ENCODE results near the gene NCOA1. TPM values are rescaled to one million over a fixed set of nuclear protein-coding genes. Genes with fewer than 3 reads are reported as not detected.

Gene NCOA1
- total RNA-seq, 1 experiment from 2014 or later: 15.4 TPM

DNA sequence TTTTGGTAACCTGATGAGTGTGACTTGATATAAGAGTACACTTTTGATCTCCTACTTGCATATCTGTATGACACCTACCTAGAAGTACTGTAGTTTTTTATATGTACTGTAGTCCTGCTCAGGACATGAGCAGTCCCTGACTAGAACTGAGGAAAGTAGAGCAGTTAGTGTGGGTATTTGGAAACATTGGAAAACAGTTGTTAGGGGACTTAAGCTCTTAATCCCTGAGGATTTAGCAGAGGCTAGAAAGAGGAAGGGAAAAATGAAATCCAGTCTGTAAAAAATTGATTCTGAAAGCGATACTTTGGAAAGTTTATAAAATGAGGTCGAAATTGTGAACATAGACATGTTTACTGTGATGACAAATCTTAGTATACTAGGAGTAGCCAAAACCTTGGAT is 125.6 kb downstream of the NCOA1 start:
- H3K27ac Mint-ChIP-seq (ENCODE audit: low read depth, unreplicated experiment): no peak overlapping the region
- no TSS peak for BruUV-seq (replicated peaks)
- DNase-seq (ENCODE audit: unreplicated experiment): no peak
- H3K36me3 Mint-ChIP-seq (ENCODE audit: insufficient read depth, unreplicated experiment): no peaks in the 10 kb centered on the region
- POLR2A ChIA-PET: interaction anchor here (0.7 kb wide), 1 partner anchor 48 kb away, joined by 3 read pairs; no protein-coding TSS in a partner anchor
- H3K4me3 Mint-ChIP-seq (ENCODE audit: unreplicated experiment): no peak overlapping the region
- TF ChIP-seq, protein P1, sequence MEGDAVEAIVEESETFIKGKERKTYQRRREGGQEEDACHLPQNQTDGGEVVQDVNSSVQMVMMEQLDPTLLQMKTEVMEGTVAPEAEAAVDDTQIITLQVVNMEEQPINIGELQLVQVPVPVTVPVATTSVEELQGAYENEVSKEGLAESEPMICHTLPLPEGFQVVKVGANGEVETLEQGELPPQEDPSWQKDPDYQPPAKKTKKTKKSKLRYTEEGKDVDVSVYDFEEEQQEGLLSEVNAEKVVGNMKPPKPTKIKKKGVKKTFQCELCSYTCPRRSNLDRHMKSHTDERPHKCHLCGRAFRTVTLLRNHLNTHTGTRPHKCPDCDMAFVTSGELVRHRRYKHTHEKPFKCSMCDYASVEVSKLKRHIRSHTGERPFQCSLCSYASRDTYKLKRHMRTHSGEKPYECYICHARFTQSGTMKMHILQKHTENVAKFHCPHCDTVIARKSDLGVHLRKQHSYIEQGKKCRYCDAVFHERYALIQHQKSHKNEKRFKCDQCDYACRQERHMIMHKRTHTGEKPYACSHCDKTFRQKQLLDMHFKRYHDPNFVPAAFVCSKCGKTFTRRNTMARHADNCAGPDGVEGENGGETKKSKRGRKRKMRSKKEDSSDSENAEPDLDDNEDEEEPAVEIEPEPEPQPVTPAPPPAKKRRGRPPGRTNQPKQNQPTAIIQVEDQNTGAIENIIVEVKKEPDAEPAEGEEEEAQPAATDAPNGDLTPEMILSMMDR (IDR thresholded peaks at IDR 0.05; ENCODE audit: unreplicated experiment): no peak
- no peaks in the 10 kb centered on the region for H3K9me3 Mint-ChIP-seq (ENCODE audit: unreplicated experiment)
- H3K27me3 Mint-ChIP-seq (ENCODE audit: insufficient read depth, unreplicated experiment): no peaks in the 10 kb centered on the region
- H3K4me1 Mint-ChIP-seq (ENCODE audit: insufficient read depth, unreplicated experiment): peaks cover 9% of the 10 kb centered on the region
- intact Hi-C loops (cut with micrococcal nuclease): loop anchor here (10.0 kb wide), 1 partner anchor 178 kb away; the partner anchor contains the start of genes CENPO and PTRHD1
- CTCF ChIA-PET: no interaction called here

DNA sequence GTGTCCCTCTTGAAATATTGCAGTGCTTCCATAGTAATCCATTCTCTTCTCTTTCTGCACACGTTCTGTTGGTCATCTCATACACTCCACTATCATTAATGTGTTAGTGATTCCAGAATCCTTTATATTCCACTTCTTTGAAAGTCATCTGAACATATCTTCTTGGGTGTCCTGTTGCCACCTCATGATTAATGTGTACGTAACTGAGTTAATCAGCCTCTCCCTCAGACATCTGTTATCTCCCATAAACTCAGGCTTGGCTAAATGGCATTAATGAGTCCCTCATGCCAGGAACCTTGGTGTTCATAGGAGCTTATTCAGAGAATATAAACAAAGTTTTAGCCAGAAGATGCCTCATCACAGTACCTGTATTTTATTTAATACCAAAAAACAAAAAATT is 126.4 kb downstream of the NCOA1 start:
- no TSS peak for BruUV-seq (replicated peaks)
- Mint-ChIP-seq H3K4me1 (ENCODE audit: insufficient read depth, unreplicated experiment) (peaks cover 13% of the 10 kb centered on the region), H3K4me3 (ENCODE audit: unreplicated experiment) (no peak overlapping the region), H3K9me3 (ENCODE audit: unreplicated experiment) (no peaks in the 10 kb centered on the region), H3K27me3 (ENCODE audit: insufficient read depth, unreplicated experiment) (no peaks in the 10 kb centered on the region), H3K27ac (ENCODE audit: low read depth, unreplicated experiment) (no peak overlapping the region), H3K36me3 (ENCODE audit: insufficient read depth, unreplicated experiment) (no peaks in the 10 kb centered on the region)
- POLR2A ChIA-PET: no interaction called here
- intact Hi-C loops (cut with micrococcal nuclease): loop anchor here (10.0 kb wide), 1 partner anchor 177 kb away; the partner anchor contains the start of genes CENPO and PTRHD1
- TF ChIP-seq, protein P1 (IDR thresholded peaks at IDR 0.05; ENCODE audit: unreplicated experiment): no peak
- DNase-seq (ENCODE audit: unreplicated experiment): no peak
- CTCF ChIA-PET: interaction anchor here (0.6 kb wide), 1 partner anchor 283 kb away, joined by 4 read pairs; no protein-coding TSS in a partner anchor

DNA sequence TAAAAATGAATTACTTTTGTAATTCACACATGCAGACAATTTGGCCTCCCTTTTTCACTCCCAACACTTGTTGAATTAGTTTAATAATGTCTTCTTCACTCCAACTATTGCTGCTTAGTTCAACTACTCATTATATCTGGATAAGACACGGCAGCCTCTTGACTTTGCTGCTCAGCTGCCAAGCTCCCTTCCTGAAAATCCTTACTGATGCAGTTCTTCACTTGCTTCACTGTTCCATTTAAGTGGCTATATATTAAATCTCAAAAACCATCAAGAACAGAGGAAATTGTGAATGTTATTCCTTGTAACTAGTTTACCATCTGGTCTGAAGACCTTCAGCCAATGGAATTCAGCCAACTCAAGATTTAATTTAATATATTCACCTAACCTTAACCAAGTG is 127.1 kb downstream of the NCOA1 start:
- no TSS peak for BruUV-seq (replicated peaks)
- H3K4me1 Mint-ChIP-seq (ENCODE audit: insufficient read depth, unreplicated experiment): peaks cover 13% of the 10 kb centered on the region
- H3K4me3 Mint-ChIP-seq (ENCODE audit: unreplicated experiment): no peak overlapping the region
- POLR2A ChIA-PET: no interaction called here
- TF ChIP-seq, protein P1 (IDR thresholded peaks at IDR 0.05; ENCODE audit: unreplicated experiment): no peak
- H3K27me3 Mint-ChIP-seq (ENCODE audit: insufficient read depth, unreplicated experiment): no peaks in the 10 kb centered on the region
- no peak overlapping the region for H3K27ac Mint-ChIP-seq (ENCODE audit: low read depth, unreplicated experiment)
- CTCF ChIA-PET: interaction anchor here (0.6 kb wide), 1 partner anchor 282 kb away, joined by 4 read pairs; no protein-coding TSS in a partner anchor
- intact Hi-C loops (cut with micrococcal nuclease): loop anchor here (10.0 kb wide), 1 partner anchor 177 kb away; the partner anchor contains the start of genes CENPO and PTRHD1
- DNase-seq (ENCODE audit: unreplicated experiment): no peak
- no peaks in the 10 kb centered on the region for H3K36me3 Mint-ChIP-seq (ENCODE audit: insufficient read depth, unreplicated experiment)
- H3K9me3 Mint-ChIP-seq (ENCODE audit: unreplicated experiment): no peaks in the 10 kb centered on the region

- no peak overlapping the region for H3K27ac Mint-ChIP-seq (ENCODE audit: low read depth, unreplicated experiment)
- TF ChIP-seq, protein P1 (IDR thresholded peaks at IDR 0.05; ENCODE audit: unreplicated experiment): no peak
- no TSS peak for BruUV-seq (replicated peaks)
- ChIA-PET CTCF (no interaction called here), POLR2A (interaction anchor here (0.7 kb wide), 1 partner anchor 9 kb away, joined by 4 read pairs; no protein-coding TSS in a partner anchor)
- H3K27me3 Mint-ChIP-seq (ENCODE audit: insufficient read depth, unreplicated experiment): no peaks in the 10 kb centered on the region
- no peaks in the 10 kb centered on the region for H3K9me3 Mint-ChIP-seq (ENCODE audit: unreplicated experiment)
- peaks cover 13% of the 10 kb centered on the region for H3K4me1 Mint-ChIP-seq (ENCODE audit: insufficient read depth, unreplicated experiment)
- DNase-seq (ENCODE audit: unreplicated experiment): no peak
- intact Hi-C loops (cut with micrococcal nuclease): loop anchor here (10.0 kb wide), 1 partner anchor 176 kb away; the partner anchor contains the start of genes CENPO and PTRHD1
- no peak overlapping the region for H3K4me3 Mint-ChIP-seq (ENCODE audit: unreplicated experiment)
- H3K36me3 Mint-ChIP-seq (ENCODE audit: insufficient read depth, unreplicated experiment): no peaks in the 10 kb centered on the region
Measured at GRCh38 chr2:24618680-24619079, 127.6 kb downstream of the NCOA1 start.

Measured in MCF 10A (cell line).